HepG2 (cell line): ENCODE results near the gene UBE2I. TPM values are rescaled to one million over a fixed set of nuclear protein-coding genes. Genes with fewer than 3 reads are reported as not detected.
A peak's percentile ranks its signal among the peaks of the same experiment; 100 is the strongest.

Source experiments
- BATF2 ChIP-seq: sonication (generic); formaldehyde crosslinking; IDR thresholded peaks from 2 replicates; pipeline ENCODE4 v1.8.0; 2022; ENCODE audit warnings: mild to moderate bottlenecking, missing genetic modification reagents, moderate library complexity
- CTCF ChIP-seq: sonication (generic); formaldehyde crosslinking; IDR thresholded peaks from 2 replicates; pipeline ENCODE4 v1.5.0; 2020; ENCODE audit warnings: mild to moderate bottlenecking, missing genetic modification reagents, moderate library complexity
- FIP1L1 ChIP-seq: fragments of 200-400 bp; formaldehyde crosslinking; IDR thresholded peaks from 2 replicates; pipeline ENCODE4 v1.6.1; 2018; ENCODE audit warnings: low read depth, mild to moderate bottlenecking, low read length, moderate library complexity, borderline replicate concordance; ENCODE audit not compliant: insufficient read depth
- GTF2F1 ChIP-seq: fragments of 150-350 bp; IDR thresholded peaks from 2 replicates; pipeline ENCODE4 v1.6.1; 2014; ENCODE audit warnings: low read length
- GZF1 ChIP-seq: sonication (generic); formaldehyde crosslinking; IDR thresholded peaks from 2 replicates; pipeline ENCODE4 v1.5.1; 2020; ENCODE audit warnings: mild to moderate bottlenecking, missing genetic modification reagents
- HDAC6 ChIP-seq: fragments of 200-600 bp; sonication (generic); IDR thresholded peaks from 2 replicates; pipeline ENCODE4 v1.7.0; 2017; ENCODE audit warnings: mild to moderate bottlenecking, antibody characterized with exemption, low read length, low read depth
- KDM4B ChIP-seq: sonication (generic); formaldehyde crosslinking; IDR thresholded peaks from 2 replicates; pipeline ENCODE4 v1.4.0; 2020; ENCODE audit warnings: missing genetic modification reagents
- MAFK ChIP-seq, 2 experiments: IDR thresholded peaks in 1 of 2; conservative IDR thresholded peaks in 1 of 2; 2 replicates each; pipeline ENCODE4 v1.6.1; 2011; ENCODE audit warnings: improper control_type of control experiment in 2 of 2, low read length in 2 of 2
- MIER3 ChIP-seq: IDR thresholded peaks from 2 replicates; pipeline ENCODE4 v1.6.1; 2016; ENCODE audit warnings: missing compliant biosample characterization, borderline replicate concordance
- PHF21A ChIP-seq: sonication (generic); formaldehyde crosslinking; IDR thresholded peaks from 2 replicates; pipeline ENCODE4 v1.5.0; 2020; ENCODE audit warnings: mild to moderate bottlenecking, missing genetic modification reagents
- PRMT3 ChIP-seq: sonication (generic); formaldehyde crosslinking; IDR thresholded peaks from 2 replicates; pipeline ENCODE4 v1.8.1; 2022; ENCODE audit warnings: low read depth, mild to moderate bottlenecking, moderate library complexity, missing genetic modification reagents, borderline replicate concordance
- RARG ChIP-seq: sonication (generic); formaldehyde crosslinking; IDR thresholded peaks from 2 replicates; pipeline ENCODE4 v1.4.0; 2020; ENCODE audit warnings: low read depth, mild to moderate bottlenecking, missing genetic modification reagents
- TCF7L2 ChIP-seq: IDR thresholded peaks from 2 replicates; pipeline ENCODE4 v1.6.1; 2011; ENCODE audit warnings: mild to moderate bottlenecking, low read depth, low read length, moderate library complexity
- TEAD2 ChIP-seq: sonication (generic); formaldehyde crosslinking; IDR thresholded peaks from 2 replicates; pipeline ENCODE4 v1.9.0; 2021; ENCODE audit warnings: missing genetic modification reagents
- TFAP4 ChIP-seq: sonication (generic); IDR thresholded peaks from 2 replicates; pipeline ENCODE4 v1.6.1; 2016; ENCODE audit warnings: low read depth, borderline replicate concordance
- ZFP36L1 ChIP-seq: sonication (generic); formaldehyde crosslinking; IDR thresholded peaks from 2 replicates; pipeline ENCODE4 v1.8.0; 2022; ENCODE audit warnings: mild to moderate bottlenecking, missing genetic modification reagents, moderate library complexity
- ZFP91 ChIP-seq: sonication (generic); formaldehyde crosslinking; IDR thresholded peaks from 2 replicates; pipeline ENCODE4 v1.9.0; 2022; ENCODE audit warnings: missing genetic modification reagents, mild to moderate bottlenecking, borderline replicate concordance
- ZNF251 ChIP-seq: sonication (generic); formaldehyde crosslinking; IDR thresholded peaks from 2 replicates; pipeline ENCODE4 v1.9.0; 2021; ENCODE audit warnings: mild to moderate bottlenecking, missing genetic modification reagents
- ZNF253 ChIP-seq: sonication (generic); formaldehyde crosslinking; IDR thresholded peaks from 2 replicates; pipeline ENCODE4 v1.8.0; 2022; ENCODE audit warnings: mild to moderate bottlenecking, missing genetic modification reagents, borderline replicate concordance
- ZNF256 ChIP-seq: sonication (generic); formaldehyde crosslinking; conservative IDR thresholded peaks from 2 replicates; pipeline ENCODE4 v1.4.0; 2020; ENCODE audit warnings: missing genetic modification reagents
- ZNF446 ChIP-seq: sonication (generic); formaldehyde crosslinking; IDR thresholded peaks from 2 replicates; pipeline ENCODE4 v1.5.0; 2020; ENCODE audit warnings: mild to moderate bottlenecking, missing genetic modification reagents
- ZNF564 ChIP-seq: sonication (generic); formaldehyde crosslinking; IDR thresholded peaks from 2 replicates; pipeline ENCODE4 v1.8.1; 2023; ENCODE audit warnings: mild to moderate bottlenecking, missing genetic modification reagents
- ZNF781 ChIP-seq: sonication (generic); formaldehyde crosslinking; IDR thresholded peaks from 2 replicates; pipeline ENCODE4 v1.5.1; 2020; ENCODE audit warnings: borderline replicate concordance, mild to moderate bottlenecking, missing genetic modification reagents; ENCODE audit errors: not compliant biosample characterization
- polyA plus RNA-seq, 8 experiments: library from polyadenylated mRNA; depleted of rRNA in 3 of 8; stranded (reverse) in 7 of 8; unstranded in 1 of 8; fragments of >200 nt; fragmentation: Illumina TruSeq in 4 of 8; extraction: Trizol in 4 of 8; gene quantifications; 2 replicates each; pipeline versions ENCODE4 v1.2.1 to v1.2.3, GENCODE V29; 2011 to 2016; ENCODE audit warnings: low read depth in 4 of 8, missing spikeins in 1 of 8, mixed read lengths in 1 of 8; ENCODE audit not compliant: insufficient read depth in 1 of 8
- total RNA-seq, 5 experiments: library from RNA; depleted of rRNA; stranded (reverse); fragments of >200 nt; fragmentation: Illumina TruSeq; extraction: Trizol; gene quantifications; 2 replicates each; pipeline ENCODE4 v1.2.3, GENCODE V29; 2016; ENCODE audit warnings: low read depth in 1 of 5

The UBE2I gene
- total and polyA plus RNA-seq, 2 of the 13 experiments (the other 11 are each of a cell fraction or from before 2014, with no cell fraction given): 75.8 to 98.9 TPM

GRCh38 chr16:1308977-1309885, at the start of gene UBE2I (continued):
- TF ChIP-seq MIER3 (CRISPR knock-in tag): peak; percentile 26; the same call in 1 of the 2 replicates
- no peak for TF ChIP-seq RARG (CRISPR knock-in tag)
- peak; percentile 53; the same call in 1 of the 2 replicates for TF ChIP-seq ZNF564
- no peak for TF ChIP-seq MAFK (conservative IDR thresholded peaks at IDR 0.05 in 1 of 2, IDR thresholded peaks at IDR 0.05 in 1 of 2; ENCODE audit: low read length in 2 of 2)
- TF ChIP-seq TFAP4: peak; percentile 19; the same call in 1 of the 2 replicates
- peak; percentile 91 for TF ChIP-seq ZNF781
- no peak for TF ChIP-seq FIP1L1
- no peak for TF ChIP-seq BATF2 (CRISPR knock-in tag)
- TF ChIP-seq GTF2F1: no peak
- peak; percentile 80; the same call in 1 of the 2 replicates for TF ChIP-seq GZF1 (CRISPR knock-in tag)
- no peak for TF ChIP-seq TEAD2
- no peak for TF ChIP-seq CTCF (CRISPR knock-in tag)
- TF ChIP-seq KDM4B (CRISPR knock-in tag): peak; percentile 19; the same call in 1 of the 2 replicates
- TF ChIP-seq ZFP91 (CRISPR knock-in tag): peak; percentile 99
- TF ChIP-seq PHF21A (CRISPR knock-in tag): peak; percentile 70
- no peak for TF ChIP-seq ZNF253 (CRISPR knock-in tag)
- TF ChIP-seq ZNF256 (CRISPR knock-in tag): peak; percentile 86; the same call in 1 of the 2 replicates
- no peak for TF ChIP-seq ZFP36L1
- no peak for TF ChIP-seq HDAC6
- TF ChIP-seq PRMT3 (CRISPR knock-in tag): no peak
- TF ChIP-seq ZNF251: no peak
- TF ChIP-seq TCF7L2: no peak
- peak; percentile 86; the same call in 1 of the 2 replicates for TF ChIP-seq ZNF446
